Smooth muscle cell (in vitro differentiated cells): ENCODE measurements around the gene SERPINH1. TPM values are rescaled to one million over a fixed set of nuclear protein-coding genes. Genes with fewer than 3 reads are reported as not detected.

Experiments used
- DNase-seq: peaks from one replicate; lab custom pipeline; 2025; ENCODE audit not compliant: unreplicated experiment; lab: John Stamatoyannopoulos, UW
- H2AFZ ChIP-seq: fragments of 200-600 bp; sonication (generic); 2 replicates; pipeline ENCODE4 v1.6.0; 2016; ENCODE audit warnings: antibody characterized with exemption, low read depth, mild to moderate bottlenecking
- H3F3A ChIP-seq: fragments of 200-600 bp; sonication (generic); 2 replicates; pipeline ENCODE4 v1.6.0; 2017; ENCODE audit warnings: antibody characterized with exemption, low read depth
- H3K27ac ChIP-seq: fragments of 200-600 bp; sonication (generic); 2 replicates; pipeline ENCODE4 v1.5.1; 2016; ENCODE audit warnings: low read depth, mild to moderate bottlenecking
- H3K27me3 ChIP-seq: fragments of 200-600 bp; sonication (generic); 2 replicates; pipeline ENCODE4 v1.6.1; 2016; ENCODE audit warnings: low read depth, mild to moderate bottlenecking
- H3K36me3 ChIP-seq: fragments of 200-600 bp; sonication (generic); 2 replicates; pipeline ENCODE4 v1.5.1; 2016; ENCODE audit warnings: low read depth
- H3K4me1 ChIP-seq: fragments of 200-600 bp; sonication (generic); 2 replicates; pipeline ENCODE4 v1.5.1; 2016; ENCODE audit warnings: low read depth
- H3K4me2 ChIP-seq: fragments of 200-600 bp; sonication (generic); 2 replicates; pipeline ENCODE4 v1.6.0; 2016; ENCODE audit warnings: mild to moderate bottlenecking
- H3K4me3 ChIP-seq: fragments of 200-600 bp; sonication (generic); 2 replicates; pipeline ENCODE4 v1.5.1; 2016; ENCODE audit warnings: mild to moderate bottlenecking
- H3K79me2 ChIP-seq: fragments of 200-600 bp; sonication (generic); 2 replicates; pipeline ENCODE4 v1.6.0; 2016; ENCODE audit warnings: low read depth, mild to moderate bottlenecking
- H3K9ac ChIP-seq: fragments of 200-600 bp; sonication (generic); 2 replicates; pipeline ENCODE4 v1.6.0; 2016; ENCODE audit warnings: low read depth
- H3K9me3 ChIP-seq: fragments of 200-600 bp; sonication (generic); replicated peaks from 2 replicates; pipeline ENCODE4 v1.5.1; 2016; ENCODE audit warnings: low read depth
- H4K20me1 ChIP-seq: fragments of 200-600 bp; sonication (generic); 2 replicates; pipeline ENCODE4 v1.6.0; 2016; ENCODE audit warnings: low read depth
- CTCF ChIP-seq: fragments of 200-600 bp; sonication (generic); IDR thresholded peaks from 2 replicates; pipeline ENCODE4 v1.5.1; 2017; ENCODE audit warnings: borderline replicate concordance, mild to moderate bottlenecking, antibody characterized with exemption; ENCODE audit not compliant: insufficient read depth, poor library complexity, severe bottlenecking
- WGBS: methylation state at CpG from one replicate; pipeline ENCODE4 v1.1.7; 2016; ENCODE audit warnings: low lambda C conversion rate; 5-methylcytosine and 5-hydroxymethylcytosine counted together
- polyA plus RNA-seq: library from polyadenylated mRNA; unstranded; fragments of >200 nt; fragmentation: Nextera tagmentation; extraction: Ambion mirVana; gene quantifications from 2 replicates; pipeline ENCODE4 v1.2.1, GENCODE V29; 2016
- total RNA-seq: library from RNA; depleted of rRNA; stranded (reverse); fragments of >200 nt; gene quantifications from 2 replicates; pipeline ENCODE4 v1.2.3, GENCODE V29; 2014

SERPINH1 gene
- total RNA-seq = 2,653 and 2,895 TPM in 2 replicates
- 1,110 and 1,493 TPM in 2 replicates for polyA plus RNA-seq

GRCh38 chr11:75562048-75562835 is at the start of gene SERPINH1:
Gene SERPINH1 (plus strand): TSS chr11:75562253. CDS start chr11:75566350, 4,097 bp downstream.
- peak within 1 kb of the TSS; percentile 94 for H3K4me2 ChIP-seq
- H3K27ac ChIP-seq = peak within 1 kb of the TSS; percentile 99
- peak within 1 kb of the TSS; percentile 11 for H2AFZ ChIP-seq
- H4K20me1 ChIP-seq = peaks cover 47% of the 10 kb centered on the region
- H3K27me3 ChIP-seq = no peaks in the 10 kb centered on the region
- H3K9me3 ChIP-seq = no peaks in the 10 kb centered on the region
- H3K9ac ChIP-seq = peak within 1 kb of the TSS; percentile 99
- H3K79me2 ChIP-seq = peaks cover 51% of the 10 kb centered on the region
- peak; percentile 73 for DNase-seq
- TF ChIP-seq CTCF = no peak
- H3F3A ChIP-seq = peaks cover 65% of the 10 kb centered on the region
- no peaks in the 10 kb centered on the region for H3K36me3 ChIP-seq
- H3K4me1 ChIP-seq = peaks cover 53% of the 10 kb centered on the region
- H3K4me3 ChIP-seq = peak within 1 kb of the TSS; percentile 95
- WGBS = under 1% methylated on average over 45 of the region's 51 CpGs

GRCh38 chr11:75513250-75513649 is 48.8 kb upstream of the SERPINH1 start:
- H2AFZ ChIP-seq = no peak overlapping the region
- no peaks in the 10 kb centered on the region for H3F3A ChIP-seq
- no peak overlapping the region for H3K27ac ChIP-seq
- no peak overlapping the region for H3K4me3 ChIP-seq
- no peaks in the 10 kb centered on the region for H3K9me3 ChIP-seq
- H3K27me3 ChIP-seq = no peaks in the 10 kb centered on the region
- no peak for TF ChIP-seq CTCF
- H3K36me3 ChIP-seq = no peaks in the 10 kb centered on the region
- DNase-seq = no peak
- H3K79me2 ChIP-seq = no peaks in the 10 kb centered on the region
- H4K20me1 ChIP-seq = no peaks in the 10 kb centered on the region
- peaks cover 9% of the 10 kb centered on the region for H3K4me1 ChIP-seq
- no peak overlapping the region for H3K9ac ChIP-seq
- 76% methylated on average over 5 of the region's 5 CpGs for WGBS
- H3K4me2 ChIP-seq = no peak overlapping the region

- Histone ChIP-seq H3K79me2 (no peaks in the 10 kb centered on the region), H3K9ac (no peak overlapping the region), H3K4me2 (no peak overlapping the region), H3F3A (no peaks in the 10 kb centered on the region), H2AFZ (no peak overlapping the region), H3K9me3 (no peaks in the 10 kb centered on the region), H3K36me3 (no peaks in the 10 kb centered on the region), H3K4me1 (peaks cover 20% of the 10 kb centered on the region), H3K27me3 (no peaks in the 10 kb centered on the region), H3K4me3 (no peak overlapping the region), H4K20me1 (no peaks in the 10 kb centered on the region), H3K27ac (no peak overlapping the region)
- no peak for TF ChIP-seq CTCF
- DNase-seq = no peak
Observed at GRCh38 chr11:75514596-75514995, 47.5 kb upstream of the SERPINH1 start.

GRCh38 chr11:75516140-75516539 is 45.9 kb upstream of the SERPINH1 start:
- H3K27ac ChIP-seq = no peak overlapping the region
- 93% methylated on average over 3 of the region's 3 CpGs for WGBS
- H3K79me2 ChIP-seq = no peaks in the 10 kb centered on the region
- H4K20me1 ChIP-seq = no peaks in the 10 kb centered on the region
- DNase-seq = no peak
- no peaks in the 10 kb centered on the region for H3K36me3 ChIP-seq
- no peak overlapping the region for H3K9ac ChIP-seq
- no peak overlapping the region for H3K4me3 ChIP-seq
- peaks cover 24% of the 10 kb centered on the region for H3K4me1 ChIP-seq
- no peaks in the 10 kb centered on the region for H3K9me3 ChIP-seq
- H3K4me2 ChIP-seq = no peak overlapping the region
- TF ChIP-seq CTCF = no peak
- no peak overlapping the region for H2AFZ ChIP-seq
- no peaks in the 10 kb centered on the region for H3K27me3 ChIP-seq
- H3F3A ChIP-seq = no peaks in the 10 kb centered on the region
